Breast epithelium (tissue), 3 donors: ENCODE measurements around the gene MLYCD.

Source experiments
- CTCF ChIP-seq, 3 donors: fragments of 450-650 bp; IDR thresholded peaks; one replicate each; pipeline ENCODE4 v1.5.1; 2016 to 2017; ENCODE audit warnings: antibody characterized with exemption in 3 of 3, mild to moderate bottlenecking in 3 of 3, moderate library complexity in 3 of 3
- POLR2A ChIP-seq: fragments of 450-650 bp; IDR thresholded peaks from one replicate; pipeline ENCODE4 v1.6.1; 2016; ENCODE audit warnings: antibody characterized with exemption, mild to moderate bottlenecking, moderate library complexity
- POLR2AphosphoS5 ChIP-seq, 3 donors: sonication (generic); formaldehyde crosslinking; IDR thresholded peaks; one replicate each; pipeline ENCODE4 v1.6.1; 2017; ENCODE audit warnings: antibody characterized with exemption in 3 of 3

GRCh38 chr16:83949724-83950001 is 50.7 kb downstream of the MLYCD start:
- TF ChIP-seq POLR2A (no peak), CTCF (IDR thresholded peaks at IDR 0.05) (no peak), POLR2AphosphoS5 (IDR thresholded peaks at IDR 0.05) (no peak)
